ENCODE results near the gene LETM1.

- TF ChIP-seq CTCF (IDR thresholded peaks at IDR 0.05; ENCODE audit: poor library complexity) (no peak), EZH2phosphoT487 (IDR thresholded peaks at IDR 0.05; ENCODE audit: low read depth, severe bottlenecking, unreplicated experiment) (no peak)
Observed at GRCh38 chr4:1825326-1825725, 30.6 kb downstream of the LETM1 start.
